Caco-2 (cell line): ENCODE measurements around the gene SNIP1. TPM values are rescaled to one million over a fixed set of nuclear protein-coding genes. Genes with fewer than 3 reads are reported as not detected.
"Not testable (repeated sequence)": the region's sequence is repeated elsewhere in the genome, so short reads cannot be mapped to it uniquely, and the experiment has no call there.

Experiments used
- BruUV-seq: library from RNA; stranded (reverse); fragments of 400-500 nt; replicated peaks from 2 replicates; lab custom pipeline; 2021; lab: Mats Ljungman, UMichigan
- CTCF ChIA-PET: fragments of 300-600 bp; sonication (Branson Sonifier 250); formaldehyde crosslinking; loops from one replicate; lab custom pipeline; 2022; ENCODE audit warnings: antibody characterized with exemption; lab: Charles Lee
- POLR2A ChIA-PET: fragments of 300-600 bp; sonication (Branson Sonifier 250); formaldehyde crosslinking; loops from one replicate; lab custom pipeline; 2022; ENCODE audit warnings: antibody characterized with exemption; lab: Charles Lee
- DNase-seq, 2 experiments: peaks; one replicate each; pipeline versions ENCODE4 v3.0.0 to v3.0.0-alpha.2; 2020 to 2022
- H3K27me3 ChIP-seq: replicated peaks from 2 replicates; pipeline ENCODE4 v1.6.0; 2011; ENCODE audit warnings: low read length; ENCODE audit not compliant: control insufficient read depth, insufficient read depth
- H3K36me3 ChIP-seq: 2 replicates; pipeline ENCODE4 v1.5.1; 2011; ENCODE audit warnings: low read length; ENCODE audit not compliant: control insufficient read depth, insufficient read depth
- H3K4me1 ChIP-seq: fragments of 250-450 bp; sonication (Bioruptor Pico); 2 replicates; pipeline ENCODE4 v1.5.1; 2020; ENCODE audit warnings: mild to moderate bottlenecking
- H3K4me3 ChIP-seq: 2 replicates; pipeline ENCODE4 v1.5.1; 2011; ENCODE audit warnings: low read depth, mild to moderate bottlenecking, control low read depth, low read length
- H3K9me3 ChIP-seq: fragments of 250-450 bp; sonication (Bioruptor Pico); 2 replicates; pipeline ENCODE4 v1.5.1; 2020; ENCODE audit warnings: mild to moderate bottlenecking, moderate library complexity
- H3K27ac Mint-ChIP-seq: one replicate; pipeline ENCODE4 v1.8.0; 2022; ENCODE audit warnings: mixed read lengths; ENCODE audit not compliant: unreplicated experiment
- H3K27me3 Mint-ChIP-seq: one replicate; pipeline ENCODE4 v1.8.0; 2022; ENCODE audit warnings: mixed read lengths; ENCODE audit not compliant: insufficient read depth, unreplicated experiment
- H3K36me3 Mint-ChIP-seq: one replicate; pipeline ENCODE4 v1.8.0; 2022; ENCODE audit warnings: mild to moderate bottlenecking, mixed read lengths; ENCODE audit not compliant: insufficient read depth, unreplicated experiment
- H3K4me1 Mint-ChIP-seq: one replicate; pipeline ENCODE4 v1.8.0; 2022; ENCODE audit warnings: low read depth, mixed read lengths; ENCODE audit not compliant: unreplicated experiment
- H3K4me3 Mint-ChIP-seq: one replicate; pipeline ENCODE4 v1.8.0; 2022; ENCODE audit warnings: mild to moderate bottlenecking, moderate library complexity, mixed read lengths; ENCODE audit not compliant: unreplicated experiment
- H3K9me3 Mint-ChIP-seq: one replicate; pipeline ENCODE4 v1.8.0; 2022; ENCODE audit warnings: mixed read lengths; ENCODE audit not compliant: unreplicated experiment
- intact Hi-C: fragments of 100-400 bp; cut with micrococcal nuclease; formaldehyde crosslinking; loops from one replicate; pipeline ENCODE4 v1.10.0; 2022; ENCODE audit not compliant: unreplicated experiment
- total RNA-seq: library from RNA; stranded (reverse); gene quantifications from 2 replicates; pipeline ENCODE4 v1.2.3, GENCODE V29; 2022
- TF ChIP-seq, protein P1 (sequence below), 2 experiments: fragments of 200-600 bp in 1 of 2; IDR thresholded peaks; 1 replicate in 1 of 2; 2 replicates in 1 of 2; pipeline versions ENCODE4 v1.5.1 to v1.8.0; 2011 to 2022; ENCODE audit warnings: antibody characterized with exemption in 1 of 2, control low read depth in 1 of 2, inconsistent platforms in 1 of 2, low read depth in 1 of 2, low read length in 1 of 2, mild to moderate bottlenecking in 1 of 2, moderate library complexity in 1 of 2; ENCODE audit not compliant: insufficient read depth in 1 of 2, severe bottlenecking in 1 of 2, unreplicated experiment in 1 of 2

SNIP1 gene
- total RNA-seq, 1 experiment from 2014 or later: 13.7 TPM

DNA sequence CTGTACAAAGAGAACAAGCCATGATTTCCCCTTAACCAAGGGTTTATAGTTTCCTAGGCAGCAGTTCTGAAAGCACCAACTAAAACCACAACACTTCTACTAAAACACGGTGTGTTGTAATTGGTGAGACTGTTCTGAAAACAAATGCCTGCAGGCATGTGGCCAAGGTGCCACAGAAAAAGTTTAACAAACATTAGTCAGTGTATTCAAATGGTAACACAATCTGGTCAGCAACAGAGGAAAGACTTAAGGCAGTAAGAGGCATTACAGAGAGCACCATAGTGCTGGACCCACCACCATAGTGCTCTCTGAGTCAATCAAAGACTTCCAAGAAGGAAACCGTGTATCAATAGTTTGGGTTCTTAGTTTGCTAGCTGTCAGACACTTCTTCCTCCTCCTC lies 16.7 kb downstream of the SNIP1 start:
- intact Hi-C loops: no loop called here
- POLR2A ChIA-PET: no interaction called here
- Mint-ChIP-seq H3K4me1 (peaks cover 17% of the 10 kb centered on the region), H3K36me3 (peaks cover 37% of the 10 kb centered on the region), H3K4me3 (no peak overlapping the region), H3K27ac (no peak overlapping the region), H3K9me3 (no peaks in the 10 kb centered on the region), H3K27me3 (no peaks in the 10 kb centered on the region)
- Histone ChIP-seq H3K27me3 (no peaks in the 10 kb centered on the region), H3K4me3 (no peak overlapping the region), H3K4me1 (peaks cover 9% of the 10 kb centered on the region), H3K9me3 (no peaks in the 10 kb centered on the region), H3K36me3 (no peaks in the 10 kb centered on the region; the same call in 1 of the 2 replicates)
- BruUV-seq: TSS peak; percentile 19
- CTCF ChIA-PET: no interaction called here
- DNase-seq: no peak
- TF ChIP-seq, protein P1, sequence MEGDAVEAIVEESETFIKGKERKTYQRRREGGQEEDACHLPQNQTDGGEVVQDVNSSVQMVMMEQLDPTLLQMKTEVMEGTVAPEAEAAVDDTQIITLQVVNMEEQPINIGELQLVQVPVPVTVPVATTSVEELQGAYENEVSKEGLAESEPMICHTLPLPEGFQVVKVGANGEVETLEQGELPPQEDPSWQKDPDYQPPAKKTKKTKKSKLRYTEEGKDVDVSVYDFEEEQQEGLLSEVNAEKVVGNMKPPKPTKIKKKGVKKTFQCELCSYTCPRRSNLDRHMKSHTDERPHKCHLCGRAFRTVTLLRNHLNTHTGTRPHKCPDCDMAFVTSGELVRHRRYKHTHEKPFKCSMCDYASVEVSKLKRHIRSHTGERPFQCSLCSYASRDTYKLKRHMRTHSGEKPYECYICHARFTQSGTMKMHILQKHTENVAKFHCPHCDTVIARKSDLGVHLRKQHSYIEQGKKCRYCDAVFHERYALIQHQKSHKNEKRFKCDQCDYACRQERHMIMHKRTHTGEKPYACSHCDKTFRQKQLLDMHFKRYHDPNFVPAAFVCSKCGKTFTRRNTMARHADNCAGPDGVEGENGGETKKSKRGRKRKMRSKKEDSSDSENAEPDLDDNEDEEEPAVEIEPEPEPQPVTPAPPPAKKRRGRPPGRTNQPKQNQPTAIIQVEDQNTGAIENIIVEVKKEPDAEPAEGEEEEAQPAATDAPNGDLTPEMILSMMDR (IDR thresholded peaks at IDR 0.05; ENCODE audit: insufficient read depth in 1 of 2, low read depth in 1 of 2, low read length in 1 of 2, severe bottlenecking in 1 of 2, unreplicated experiment in 1 of 2): no peak

DNA sequence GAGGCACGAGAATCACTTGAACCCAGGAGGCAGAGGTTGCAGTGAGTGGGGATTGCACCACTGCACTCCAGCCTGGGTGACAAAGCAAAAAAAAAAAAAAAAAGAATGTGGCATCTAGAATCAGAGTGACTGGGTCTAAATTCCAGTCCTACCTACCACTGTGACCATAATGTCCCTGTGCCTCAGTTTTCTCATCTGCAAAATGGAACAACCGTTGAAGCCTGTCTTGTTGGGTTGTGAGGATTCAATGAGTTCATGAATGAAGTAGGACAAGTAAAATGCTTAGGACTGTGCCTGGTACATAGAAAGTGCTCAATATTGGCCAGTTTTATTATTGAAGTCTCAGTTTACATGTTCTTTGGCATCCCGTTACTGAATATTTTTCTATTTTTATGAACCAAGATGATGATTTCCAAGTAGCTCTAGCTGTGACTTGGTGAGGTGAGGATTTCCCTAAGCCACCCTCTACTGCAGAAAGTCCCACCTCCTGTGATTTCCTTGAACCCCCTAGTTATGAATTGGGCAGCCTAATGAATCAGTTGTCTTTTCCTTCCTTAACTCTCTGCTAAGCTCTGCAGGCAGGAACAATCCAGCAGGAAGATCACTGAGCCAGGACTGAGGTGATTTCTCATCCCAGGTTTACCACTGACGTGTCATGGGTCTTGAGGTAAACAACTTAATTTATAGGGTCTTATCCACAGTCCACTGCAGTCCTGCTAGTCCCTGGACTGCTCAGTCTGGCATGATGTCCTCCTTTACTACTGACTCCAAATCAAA lies 20.6 kb downstream of the SNIP1 start:
- H3K27ac Mint-ChIP-seq: peak overlapping the region; percentile 96
- peaks cover 9% of the 10 kb centered on the region for H3K4me1 ChIP-seq

DNA sequence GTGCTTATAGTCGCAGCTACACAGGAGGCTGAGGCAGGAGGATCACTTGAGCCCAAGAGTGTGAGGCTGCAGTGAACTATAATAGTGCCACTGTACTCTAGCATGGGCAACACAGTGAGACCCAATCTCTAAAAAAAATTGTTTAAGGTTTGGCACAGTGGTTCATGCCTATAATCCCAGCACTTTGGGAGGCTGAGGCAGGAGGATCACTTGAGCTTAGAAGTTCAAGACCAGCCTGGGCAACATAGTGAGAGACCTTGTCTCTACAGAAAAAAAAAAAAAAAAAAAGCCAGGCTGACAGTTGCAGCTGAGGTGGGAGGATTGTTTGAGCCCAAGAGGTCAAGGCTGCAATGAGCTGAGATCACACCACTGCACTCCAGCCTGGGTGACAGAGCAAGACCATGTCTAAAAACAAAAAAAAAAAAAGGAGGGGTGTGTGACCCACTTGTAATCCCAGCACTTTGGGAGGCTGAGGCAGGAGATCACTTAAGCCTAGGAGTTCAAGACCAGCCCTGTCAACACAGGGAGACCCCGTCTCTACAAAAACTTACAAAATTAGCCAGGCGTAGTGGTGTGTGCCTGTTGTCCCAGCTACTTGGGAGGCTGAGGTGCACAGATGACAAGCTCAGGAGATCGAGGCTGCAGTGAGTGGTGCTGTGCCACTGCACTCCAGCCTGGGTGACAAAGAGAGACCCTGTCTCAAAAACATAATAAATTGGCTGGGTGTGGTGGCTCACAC lies 21.5 kb downstream of the SNIP1 start:
- H3K9me3 ChIP-seq, H3K4me1 ChIP-seq, H3K27ac Mint-ChIP-seq, H3K9me3 Mint-ChIP-seq, H3K36me3 ChIP-seq, H3K4me3 Mint-ChIP-seq, BruUV-seq, DNase-seq, H3K4me3 ChIP-seq, intact Hi-C loops, POLR2A ChIA-PET, H3K27me3 ChIP-seq, H3K27me3 Mint-ChIP-seq: not testable (repeated sequence)
- Mint-ChIP-seq H3K36me3 (peaks cover 14% of the 10 kb centered on the region), H3K4me1 (peaks cover 17% of the 10 kb centered on the region)
- CTCF ChIA-PET: interaction anchor here (0.6 to 0.7 kb wide), 2 partner anchors 59 to 135 kb away, joined by 3 to 5 read pairs; no protein-coding TSS in a partner anchor

More for the DNA sequence above, 20.6 kb downstream of the SNIP1 start:
- no peaks in the 10 kb centered on the region for H3K27me3 Mint-ChIP-seq
- CTCF ChIA-PET: no interaction called here
- no peaks in the 10 kb centered on the region for H3K9me3 Mint-ChIP-seq
- TF ChIP-seq, protein P1 (IDR thresholded peaks at IDR 0.05; ENCODE audit: insufficient read depth in 1 of 2, low read depth in 1 of 2, low read length in 1 of 2, severe bottlenecking in 1 of 2, unreplicated experiment in 1 of 2): no peak
- no peak for DNase-seq
- intact Hi-C loops: loop anchor here (2.0 kb wide), 1 partner anchor 19 kb away; the partner anchor contains the start of gene MEAF6
- Histone ChIP-seq H3K9me3 (no peaks in the 10 kb centered on the region), H3K36me3 (no peaks in the 10 kb centered on the region; the same call in 1 of the 2 replicates), H3K27me3 (no peaks in the 10 kb centered on the region), H3K4me3 (no peak overlapping the region)
- no peak overlapping the region for H3K4me3 Mint-ChIP-seq
- H3K4me1 Mint-ChIP-seq: peaks cover 17% of the 10 kb centered on the region
- no TSS peak for BruUV-seq
- H3K36me3 Mint-ChIP-seq: peaks cover 21% of the 10 kb centered on the region
- POLR2A ChIA-PET: no interaction called here

DNA sequence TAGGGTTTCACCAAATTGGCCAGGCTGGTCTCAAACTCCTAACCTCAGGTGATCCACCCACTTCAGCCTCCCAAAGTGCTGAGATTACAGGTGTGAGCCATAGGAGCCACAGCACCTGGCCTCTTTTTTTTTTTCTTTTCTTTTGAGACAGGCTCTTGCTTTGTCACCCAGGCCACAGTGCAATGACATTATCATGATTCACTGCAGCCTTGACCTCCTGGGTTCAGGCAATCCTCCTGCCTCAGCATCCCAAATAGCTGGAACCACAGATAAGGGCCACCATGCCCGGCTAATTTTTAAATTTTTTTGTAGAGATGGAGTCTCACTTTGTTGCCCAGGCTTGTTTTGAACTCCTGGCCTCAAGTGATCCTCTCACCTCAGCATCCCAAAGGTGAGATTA lies 24.2 kb downstream of the SNIP1 start:
- H3K4me1 ChIP-seq, H3K4me3 Mint-ChIP-seq, POLR2A ChIA-PET, H3K27me3 ChIP-seq, H3K4me3 ChIP-seq, BruUV-seq, H3K36me3 Mint-ChIP-seq, H3K27me3 Mint-ChIP-seq, H3K36me3 ChIP-seq, DNase-seq, H3K9me3 Mint-ChIP-seq, intact Hi-C loops, H3K27ac Mint-ChIP-seq, H3K9me3 ChIP-seq: not testable (repeated sequence)
- peaks cover 10% of the 10 kb centered on the region for H3K4me1 Mint-ChIP-seq
- CTCF ChIA-PET: interaction anchor here (0.7 kb wide), 1 partner anchor 15 kb away, joined by 3 read pairs; no protein-coding TSS in a partner anchor
